ENCODE results near the gene APC.
"Not testable (repeated sequence)": the region's sequence is repeated elsewhere in the genome, so short reads cannot be mapped to it uniquely, and the experiment has no call there.

Gene APC

GRCh38 chr5:112860929-112861637 is 123.4 kb downstream of the APC start, which contains the start of gene SRP19:
Gene SRP19 (plus strand): TSS chr5:112861287. CDS start chr5:112861377, 90 bp downstream.
- DNase-seq = peak; percentile 37

GRCh38 chr5:112861638-112861985 is 123.9 kb downstream of the APC start:
- DNase-seq = no peak

GRCh38 chr5:112862085-112862484 is 124.4 kb downstream of the APC start:
- DNase-seq = no peak

- no peak for DNase-seq
Measured at GRCh38 chr5:112863549-112863948, 125.9 kb downstream of the APC start.

- no peak for DNase-seq
Measured at GRCh38 chr5:112865128-112865527, 127.4 kb downstream of the APC start.

GRCh38 chr5:112866739-112867138 is 129.1 kb downstream of the APC start:
- DNase-seq = no peak

GRCh38 chr5:112867411-112867810 is 129.7 kb downstream of the APC start:
- no peak for DNase-seq

GRCh38 chr5:112869948-112870347 is 132.3 kb downstream of the APC start:
- no peak for DNase-seq

GRCh38 chr5:112870966-112871365 is 133.3 kb downstream of the APC start:
- no peak for DNase-seq

- DNase-seq = no peak
Measured at GRCh38 chr5:112876362-112876761, 138.7 kb downstream of the APC start.

GRCh38 chr5:112878101-112878500 is 140.4 kb downstream of the APC start:
- no peak for DNase-seq

GRCh38 chr5:112878760-112879159 is 141.1 kb downstream of the APC start:
- no peak for DNase-seq

GRCh38 chr5:112880219-112880964 is 142.7 kb downstream of the APC start:
- DNase-seq = no peak

GRCh38 chr5:112883192-112883591 is 145.5 kb downstream of the APC start:
- no peak for DNase-seq

- DNase-seq = no peak
Measured at GRCh38 chr5:112885001-112885400, 147.3 kb downstream of the APC start.

- DNase-seq = no peak
Measured at GRCh38 chr5:112886975-112887374, 149.3 kb downstream of the APC start.

- not testable (repeated sequence) for DNase-seq
Measured at GRCh38 chr5:112892066-112892465, 154.4 kb downstream of the APC start.

GRCh38 chr5:112892776-112893175 is 155.1 kb downstream of the APC start:
- DNase-seq = no peak

- DNase-seq = no peak
Measured at GRCh38 chr5:112895682-112896081, 158.0 kb downstream of the APC start.

All from NCI-H1417 treated with DMSO at 0.1 percent for 48 hours (cell line).